GM06990 (cell line): ENCODE measurements around the gene CTRL.

Experiments
- DNase-seq: peaks from one replicate; pipeline ENCODE4 v3.0.0-alpha.2; 2011; ENCODE audit not compliant: insufficient read length; ENCODE audit errors: extremely low read depth
- H3K27me3 ChIP-seq: replicated peaks from 2 replicates; pipeline ENCODE4 v1.6.0; 2011; ENCODE audit warnings: low read length; ENCODE audit not compliant: control insufficient read depth, insufficient read depth
- H3K36me3 ChIP-seq: 2 replicates; pipeline ENCODE4 v1.5.1; 2011; ENCODE audit warnings: low read length; ENCODE audit not compliant: control insufficient read depth, insufficient read depth
- H3K4me3 ChIP-seq: replicated peaks from 2 replicates; pipeline ENCODE4 v1.5.1; 2011; ENCODE audit warnings: low read depth, mild to moderate bottlenecking, control low read depth, low read length
- TF ChIP-seq, protein P1 (sequence below): IDR thresholded peaks from 2 replicates; pipeline ENCODE4 v1.5.1; 2011; ENCODE audit warnings: low read length, control low read depth, mild to moderate bottlenecking, inconsistent platforms; ENCODE audit not compliant: insufficient read depth, poor library complexity, severe bottlenecking

CTRL gene

DNA sequence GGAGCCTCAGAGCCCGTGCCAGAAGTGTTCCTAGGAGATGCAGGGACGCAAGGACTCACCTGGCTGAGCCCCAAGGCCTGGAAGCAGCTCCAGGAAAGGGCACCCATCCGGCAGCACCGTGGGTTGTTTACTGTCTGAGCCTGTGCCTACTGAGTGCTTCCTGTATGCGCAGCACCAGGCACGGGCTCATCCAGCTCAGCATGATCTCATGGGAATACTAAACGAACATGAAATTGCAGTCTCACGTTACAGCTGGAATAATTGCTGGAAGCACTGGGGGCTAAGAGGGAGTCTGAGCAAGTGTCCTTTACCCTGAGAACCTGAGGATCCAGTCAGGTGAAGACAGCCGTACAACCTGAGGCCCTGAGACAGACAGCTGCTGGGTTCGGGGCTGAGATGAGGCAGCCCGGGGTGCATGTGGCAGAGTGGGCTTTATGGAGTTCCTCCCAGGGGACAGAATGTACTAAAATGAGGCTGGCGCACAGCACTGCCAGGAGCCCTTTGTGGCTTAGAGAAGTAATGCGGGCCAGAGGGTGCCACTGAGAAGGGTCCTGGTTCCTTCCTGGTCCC lies 5.4 kb downstream of the CTRL start:
- H3K4me3 ChIP-seq, result no peak overlapping the region
- no peak for DNase-seq
- TF ChIP-seq, protein P1, sequence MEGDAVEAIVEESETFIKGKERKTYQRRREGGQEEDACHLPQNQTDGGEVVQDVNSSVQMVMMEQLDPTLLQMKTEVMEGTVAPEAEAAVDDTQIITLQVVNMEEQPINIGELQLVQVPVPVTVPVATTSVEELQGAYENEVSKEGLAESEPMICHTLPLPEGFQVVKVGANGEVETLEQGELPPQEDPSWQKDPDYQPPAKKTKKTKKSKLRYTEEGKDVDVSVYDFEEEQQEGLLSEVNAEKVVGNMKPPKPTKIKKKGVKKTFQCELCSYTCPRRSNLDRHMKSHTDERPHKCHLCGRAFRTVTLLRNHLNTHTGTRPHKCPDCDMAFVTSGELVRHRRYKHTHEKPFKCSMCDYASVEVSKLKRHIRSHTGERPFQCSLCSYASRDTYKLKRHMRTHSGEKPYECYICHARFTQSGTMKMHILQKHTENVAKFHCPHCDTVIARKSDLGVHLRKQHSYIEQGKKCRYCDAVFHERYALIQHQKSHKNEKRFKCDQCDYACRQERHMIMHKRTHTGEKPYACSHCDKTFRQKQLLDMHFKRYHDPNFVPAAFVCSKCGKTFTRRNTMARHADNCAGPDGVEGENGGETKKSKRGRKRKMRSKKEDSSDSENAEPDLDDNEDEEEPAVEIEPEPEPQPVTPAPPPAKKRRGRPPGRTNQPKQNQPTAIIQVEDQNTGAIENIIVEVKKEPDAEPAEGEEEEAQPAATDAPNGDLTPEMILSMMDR, result no peak
- H3K36me3 ChIP-seq, result peaks cover 38% of the 10 kb centered on the region
- no peaks in the 10 kb centered on the region for H3K27me3 ChIP-seq

DNA sequence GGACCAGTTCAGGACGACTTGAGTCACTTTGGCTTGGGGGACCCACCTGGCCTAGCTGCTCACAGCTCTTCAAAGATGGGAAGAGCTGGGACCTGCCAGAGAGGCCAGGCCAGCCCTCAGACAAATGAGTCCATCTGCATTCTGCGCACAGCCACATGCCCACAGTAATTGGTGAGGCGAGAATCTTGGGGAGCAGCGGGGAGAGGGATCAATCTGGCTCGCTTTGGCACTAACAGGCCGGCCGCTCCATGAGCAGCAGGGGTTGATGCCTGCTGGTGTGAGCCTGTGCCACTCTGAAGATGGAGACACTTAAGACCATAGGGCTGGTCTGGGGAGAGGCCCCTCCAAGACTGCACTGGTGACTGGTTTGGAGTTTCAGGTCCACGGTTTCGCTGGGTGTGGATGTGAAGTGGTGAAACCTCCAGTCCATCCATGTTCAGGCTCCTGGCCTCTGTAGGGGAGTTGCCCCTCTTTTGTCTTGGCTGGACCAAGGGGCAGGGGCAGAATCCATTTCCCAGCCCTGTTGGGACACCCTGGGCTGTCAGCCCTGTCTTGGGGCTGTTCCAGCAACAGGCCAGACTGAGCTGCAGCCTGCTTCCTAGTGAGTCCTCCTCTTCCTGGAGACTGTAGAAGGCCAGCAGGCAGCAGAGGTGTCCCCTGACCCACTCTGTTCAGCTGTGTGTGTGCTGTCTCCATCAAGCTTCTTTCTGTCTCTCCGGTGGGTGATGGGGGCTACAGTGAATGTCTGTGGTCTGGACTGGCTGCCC lies 7.3 kb downstream of the CTRL start:
- no peaks in the 10 kb centered on the region for H3K27me3 ChIP-seq
- H3K4me3 ChIP-seq, result no peak overlapping the region
- DNase-seq, result no peak
- H3K36me3 ChIP-seq, result peaks cover 25% of the 10 kb centered on the region
- TF ChIP-seq, protein P1, result no peak

DNA sequence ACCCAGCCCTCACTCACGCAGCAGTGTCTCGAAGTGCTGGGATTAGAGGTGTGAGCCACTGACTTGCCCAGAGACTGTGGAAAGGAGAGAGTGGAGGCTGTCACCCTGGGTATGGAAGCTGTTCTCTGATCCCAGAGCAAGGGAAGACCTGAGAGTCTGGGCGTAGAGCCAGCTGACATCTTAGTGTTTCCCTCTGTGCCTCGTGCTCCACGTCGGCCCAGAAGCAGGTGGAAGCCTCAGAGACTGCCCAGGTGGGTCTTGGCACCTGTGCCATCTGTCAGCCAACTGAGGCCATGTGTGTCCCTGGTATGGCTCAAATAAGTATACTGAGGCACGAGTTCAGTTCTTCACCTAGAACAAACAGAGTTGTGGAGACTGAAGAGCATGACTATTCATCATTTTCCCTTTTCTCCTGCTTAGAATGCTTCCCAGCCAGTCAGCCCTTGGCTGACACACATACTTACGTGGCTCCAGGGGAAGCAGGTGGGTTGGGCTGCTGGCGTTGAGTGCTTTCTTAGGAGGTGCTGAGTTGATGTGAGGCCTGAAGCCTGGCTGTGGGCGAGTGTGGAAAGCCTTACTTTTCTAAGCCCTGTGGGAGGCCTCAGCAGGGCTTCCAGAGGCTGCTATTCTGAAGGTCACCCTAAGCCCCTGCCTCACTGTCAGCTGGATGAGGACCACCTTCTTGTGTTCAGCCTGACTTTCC lies 8.1 kb downstream of the CTRL start:
- TF ChIP-seq, protein P1, result no peak
- DNase-seq, result no peak

GRCh38 chr16:67922740-67923139 lies 8.9 kb downstream of the CTRL start:
- Histone ChIP-seq H3K27me3 (no peaks in the 10 kb centered on the region), H3K4me3 (no peak overlapping the region), H3K36me3 (peaks cover 17% of the 10 kb centered on the region)
- DNase-seq, result no peak
- TF ChIP-seq, protein P1, result no peak

More for the DNA sequence above, 8.1 kb downstream of the CTRL start:
- H3K27me3 ChIP-seq, result no peaks in the 10 kb centered on the region
- H3K4me3 ChIP-seq, result no peak overlapping the region
- peaks cover 22% of the 10 kb centered on the region for H3K36me3 ChIP-seq

- Histone ChIP-seq H3K27me3 (no peaks in the 10 kb centered on the region), H3K36me3 (peaks cover 13% of the 10 kb centered on the region), H3K4me3 (no peak overlapping the region)
- TF ChIP-seq, protein P1, result no peak
- DNase-seq, result no peak
Observed at GRCh38 chr16:67922221-67922620, 9.4 kb downstream of the CTRL start.
